Measurements from ENCODE around the gene CDKN1C.

DNA sequence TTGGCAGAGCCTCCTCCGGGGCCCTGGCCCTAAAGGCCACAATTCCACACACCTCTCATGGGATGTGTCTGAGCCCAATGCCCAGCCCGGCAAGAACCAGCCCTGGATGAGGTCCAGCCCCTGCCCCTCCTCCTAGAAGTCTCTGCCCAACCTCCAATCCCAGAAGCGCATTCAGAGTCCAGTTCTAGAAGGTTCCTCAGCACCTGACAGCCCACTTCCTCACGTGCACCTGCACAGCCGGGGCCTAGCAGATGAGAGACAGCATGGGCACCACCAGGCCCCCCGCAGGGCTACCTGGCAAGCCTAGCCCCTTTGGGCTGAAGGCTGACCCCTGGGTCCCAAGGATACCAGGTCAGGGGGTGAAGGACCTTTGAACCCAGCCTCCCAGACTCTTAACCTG, 11.5 kb upstream of the CDKN1C start:
- TF ChIP-seq TEAD4 (IDR thresholded peaks at IDR 0.05) (no peak), ZBTB7A (IDR thresholded peaks at IDR 0.05; ENCODE audit: low read depth) (no peak), CEBPB (IDR thresholded peaks at IDR 0.05) (no peak), YY1 (IDR thresholded peaks at IDR 0.05; ENCODE audit: low read depth) (no peak), RAD21 (IDR thresholded peaks at IDR 0.05; ENCODE audit: low read depth) (no peak), EP300 (IDR thresholded peaks at IDR 0.05; ENCODE audit: borderline replicate concordance) (no peak), EGR1 (IDR thresholded peaks at IDR 0.05) (no peak), NFIC (IDR thresholded peaks at IDR 0.05) (no peak)
- TF ChIP-seq, protein P1, sequence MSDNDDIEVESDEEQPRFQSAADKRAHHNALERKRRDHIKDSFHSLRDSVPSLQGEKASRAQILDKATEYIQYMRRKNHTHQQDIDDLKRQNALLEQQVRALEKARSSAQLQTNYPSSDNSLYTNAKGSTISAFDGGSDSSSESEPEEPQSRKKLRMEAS (IDR thresholded peaks at IDR 0.05), result no peak
